Measurements from ENCODE around the gene TCOF1. TPM values are rescaled to one million over a fixed set of nuclear protein-coding genes. Genes with fewer than 3 reads are reported as not detected.

Gene TCOF1
- total and polyA plus RNA-seq, 8 donors: 21.8 to 42.6 (median 31.1) TPM

GRCh38 chr5:150321211-150321610 lies 36.3 kb upstream of the TCOF1 start:
- TF ChIP-seq, protein P1, sequence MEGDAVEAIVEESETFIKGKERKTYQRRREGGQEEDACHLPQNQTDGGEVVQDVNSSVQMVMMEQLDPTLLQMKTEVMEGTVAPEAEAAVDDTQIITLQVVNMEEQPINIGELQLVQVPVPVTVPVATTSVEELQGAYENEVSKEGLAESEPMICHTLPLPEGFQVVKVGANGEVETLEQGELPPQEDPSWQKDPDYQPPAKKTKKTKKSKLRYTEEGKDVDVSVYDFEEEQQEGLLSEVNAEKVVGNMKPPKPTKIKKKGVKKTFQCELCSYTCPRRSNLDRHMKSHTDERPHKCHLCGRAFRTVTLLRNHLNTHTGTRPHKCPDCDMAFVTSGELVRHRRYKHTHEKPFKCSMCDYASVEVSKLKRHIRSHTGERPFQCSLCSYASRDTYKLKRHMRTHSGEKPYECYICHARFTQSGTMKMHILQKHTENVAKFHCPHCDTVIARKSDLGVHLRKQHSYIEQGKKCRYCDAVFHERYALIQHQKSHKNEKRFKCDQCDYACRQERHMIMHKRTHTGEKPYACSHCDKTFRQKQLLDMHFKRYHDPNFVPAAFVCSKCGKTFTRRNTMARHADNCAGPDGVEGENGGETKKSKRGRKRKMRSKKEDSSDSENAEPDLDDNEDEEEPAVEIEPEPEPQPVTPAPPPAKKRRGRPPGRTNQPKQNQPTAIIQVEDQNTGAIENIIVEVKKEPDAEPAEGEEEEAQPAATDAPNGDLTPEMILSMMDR (IDR thresholded peaks at IDR 0.05): no peak
- ATAC-seq (no peak), DNase-seq (no peak)
- no peaks in the 10 kb centered on the region for H3K9me3 ChIP-seq
- intact Hi-C loops (cut with DNase I): no loop called here
- no peak overlapping the region for H3K4me3 ChIP-seq
- H3K27me3 ChIP-seq: no peaks in the 10 kb centered on the region
- no peaks in the 10 kb centered on the region for H3K4me1 ChIP-seq
- H3K27ac ChIP-seq: no peak overlapping the region
- no peaks in the 10 kb centered on the region for H3K36me3 ChIP-seq

- Histone ChIP-seq H3K36me3 (no peaks in the 10 kb centered on the region), H3K9me3 (no peaks in the 10 kb centered on the region), H3K27me3 (no peaks in the 10 kb centered on the region), H3K27ac (no peak overlapping the region), H3K4me3 (no peak overlapping the region), H3K4me1 (no peaks in the 10 kb centered on the region)
- intact Hi-C loops (cut with DNase I): no loop called here
- DNase-seq: no peak
- TF ChIP-seq, protein P1 (IDR thresholded peaks at IDR 0.05): no peak
- no peak for ATAC-seq
These were observed 35.7 kb upstream of the TCOF1 start for GRCh38 chr5:150321784-150322183.

DNA sequence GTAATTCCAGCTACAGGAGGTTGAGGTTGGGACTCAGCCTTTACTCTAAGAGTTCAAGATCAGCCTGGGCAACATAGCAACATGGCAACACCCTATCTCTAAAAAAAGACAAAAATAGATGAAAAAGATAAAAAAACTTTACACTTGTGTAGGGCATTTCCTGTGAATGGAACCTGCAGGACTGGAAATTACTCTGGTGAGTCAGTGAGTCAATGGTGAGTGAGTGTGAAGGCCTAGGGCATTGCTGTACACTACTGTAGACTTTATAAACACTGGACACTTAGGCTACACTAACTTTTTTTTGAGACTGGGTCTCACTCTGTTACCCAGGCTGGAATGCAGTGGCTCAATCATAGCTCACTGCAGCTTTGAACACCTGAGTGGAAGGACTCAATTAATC lies 35.3 kb upstream of the TCOF1 start:
- no peak for ATAC-seq
- TF ChIP-seq, protein P1 (IDR thresholded peaks at IDR 0.05): no peak
- no peaks in the 10 kb centered on the region for H3K9me3 ChIP-seq
- no peak overlapping the region for H3K27ac ChIP-seq
- no peak for DNase-seq
- no peaks in the 10 kb centered on the region for H3K36me3 ChIP-seq
- intact Hi-C loops (cut with DNase I): no loop called here
- no peaks in the 10 kb centered on the region for H3K27me3 ChIP-seq
- no peaks in the 10 kb centered on the region for H3K4me1 ChIP-seq
- no peak overlapping the region for H3K4me3 ChIP-seq

- ATAC-seq (no peak), DNase-seq (peak in 1 of 4 donors; percentile 77)
- Histone ChIP-seq H3K4me3 (no peak overlapping the region), H3K4me1 (no peaks in the 10 kb centered on the region), H3K27ac (no peak overlapping the region), H3K27me3 (no peaks in the 10 kb centered on the region), H3K9me3 (no peaks in the 10 kb centered on the region), H3K36me3 (no peaks in the 10 kb centered on the region)
- TF ChIP-seq, protein P1 (IDR thresholded peaks at IDR 0.05): no peak
- intact Hi-C loops (cut with DNase I): no loop called here
These were observed 34.4 kb upstream of the TCOF1 start for GRCh38 chr5:150323092-150323491.

DNA sequence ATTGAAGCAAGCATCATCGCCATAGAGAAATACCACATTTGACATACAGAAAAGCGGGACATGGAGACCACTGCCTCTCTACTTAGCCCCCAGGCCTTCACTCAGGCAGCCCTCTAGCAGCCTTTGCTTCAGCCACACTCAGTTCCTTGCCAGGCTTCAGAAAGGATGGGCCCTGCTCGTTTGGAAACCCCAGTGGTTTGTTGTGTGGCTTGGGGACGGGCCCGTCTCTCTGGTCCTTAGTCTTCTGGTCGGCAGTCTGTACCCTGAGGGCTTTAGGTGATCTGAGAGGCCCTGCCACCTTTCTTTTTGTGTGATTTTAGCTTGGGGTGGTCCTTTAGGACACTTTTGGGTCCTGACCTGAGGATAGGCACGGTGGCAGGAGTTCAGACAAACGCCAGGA lies 33.7 kb upstream of the TCOF1 start:
- intact Hi-C loops (cut with DNase I): no loop called here
- ATAC-seq (no peak), DNase-seq (no peak)
- Histone ChIP-seq H3K27ac (no peak overlapping the region), H3K36me3 (no peaks in the 10 kb centered on the region), H3K4me3 (no peak overlapping the region), H3K4me1 (no peaks in the 10 kb centered on the region), H3K27me3 (no peaks in the 10 kb centered on the region), H3K9me3 (no peaks in the 10 kb centered on the region)
- TF ChIP-seq, protein P1 (IDR thresholded peaks at IDR 0.05): no peak
